Embryonic facial prominence (tissue), 1 donor: ENCODE measurements around the gene BTRC.

Experiments
- DNase-seq: peaks from one replicate; pipeline ENCODE4 v3.0.0-alpha.2; 2016; ENCODE audit errors: extremely low spot score

The BTRC gene

GRCh38 chr10:101484175-101484745, 130.3 kb downstream of the BTRC start:
- no peak for DNase-seq

- no peak for DNase-seq
These were observed 131.2 kb downstream of the BTRC start for GRCh38 chr10:101485207-101485606.

GRCh38 chr10:101485681-101486554, 132.0 kb downstream of the BTRC start:
- DNase-seq, result no peak

GRCh38 chr10:101487399-101487798, 133.4 kb downstream of the BTRC start:
- DNase-seq, result no peak

- DNase-seq, result no peak
These were observed 135.4 kb downstream of the BTRC start for GRCh38 chr10:101489355-101489754.

GRCh38 chr10:101490026-101490425, 136.1 kb downstream of the BTRC start:
- no peak for DNase-seq

- no peak for DNase-seq
These were observed 138.2 kb downstream of the BTRC start for GRCh38 chr10:101492205-101492604.

GRCh38 chr10:101492814-101493213, 138.8 kb downstream of the BTRC start:
- DNase-seq, result no peak

- no peak for DNase-seq
These were observed 139.3 kb downstream of the BTRC start for GRCh38 chr10:101493249-101493648.

- no peak for DNase-seq
These were observed 139.9 kb downstream of the BTRC start for GRCh38 chr10:101493782-101494281.

- DNase-seq, result no peak
These were observed 140.7 kb downstream of the BTRC start for GRCh38 chr10:101494650-101495049.

GRCh38 chr10:101495324-101495925, 141.5 kb downstream of the BTRC start:
- no peak for DNase-seq

- DNase-seq, result no peak
These were observed 150.5 kb downstream of the BTRC start for GRCh38 chr10:101504438-101504837.

- DNase-seq, result no peak
These were observed 153.1 kb downstream of the BTRC start for GRCh38 chr10:101506829-101507661.

GRCh38 chr10:101507828-101508227, 153.9 kb downstream of the BTRC start:
- no peak for DNase-seq

- no peak for DNase-seq
These were observed 158.0 kb downstream of the BTRC start for GRCh38 chr10:101511938-101512337.

GRCh38 chr10:101512738-101513137, 158.8 kb downstream of the BTRC start:
- no peak for DNase-seq

- DNase-seq, result no peak
These were observed 159.8 kb downstream of the BTRC start for GRCh38 chr10:101513733-101514132.

GRCh38 chr10:101525848-101526247, 171.9 kb downstream of the BTRC start:
- no peak for DNase-seq

- DNase-seq, result no peak
These were observed 175.2 kb downstream of the BTRC start for GRCh38 chr10:101529207-101529606.

GRCh38 chr10:101529725-101530553, 176.0 kb downstream of the BTRC start:
- no peak for DNase-seq
